ENCODE measurements around the gene KBTBD4.

KBTBD4 gene

DNA sequence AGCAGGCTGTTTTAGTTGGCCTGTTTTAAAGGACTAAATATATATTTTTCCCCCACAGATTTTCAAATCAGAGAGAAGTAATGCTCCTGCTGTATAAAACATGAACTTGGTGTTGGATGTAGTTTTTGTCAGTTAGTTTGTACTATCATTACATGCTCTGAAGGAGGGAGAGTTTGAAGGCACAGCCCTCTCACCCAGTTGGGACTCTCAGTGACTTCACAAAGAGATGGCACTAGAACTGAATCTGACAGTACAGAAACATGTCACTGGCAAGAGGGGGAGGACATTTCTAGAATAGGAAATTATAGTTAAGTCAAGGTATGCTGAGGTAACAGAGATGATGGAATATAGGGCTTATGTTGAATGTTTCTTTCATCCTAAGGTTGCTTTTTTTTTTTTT lies 36.5 kb upstream of the KBTBD4 start:
- H3K4me3 ChIP-seq (ENCODE audit: low read length) = no peak overlapping the region
- TF ChIP-seq, protein P1, sequence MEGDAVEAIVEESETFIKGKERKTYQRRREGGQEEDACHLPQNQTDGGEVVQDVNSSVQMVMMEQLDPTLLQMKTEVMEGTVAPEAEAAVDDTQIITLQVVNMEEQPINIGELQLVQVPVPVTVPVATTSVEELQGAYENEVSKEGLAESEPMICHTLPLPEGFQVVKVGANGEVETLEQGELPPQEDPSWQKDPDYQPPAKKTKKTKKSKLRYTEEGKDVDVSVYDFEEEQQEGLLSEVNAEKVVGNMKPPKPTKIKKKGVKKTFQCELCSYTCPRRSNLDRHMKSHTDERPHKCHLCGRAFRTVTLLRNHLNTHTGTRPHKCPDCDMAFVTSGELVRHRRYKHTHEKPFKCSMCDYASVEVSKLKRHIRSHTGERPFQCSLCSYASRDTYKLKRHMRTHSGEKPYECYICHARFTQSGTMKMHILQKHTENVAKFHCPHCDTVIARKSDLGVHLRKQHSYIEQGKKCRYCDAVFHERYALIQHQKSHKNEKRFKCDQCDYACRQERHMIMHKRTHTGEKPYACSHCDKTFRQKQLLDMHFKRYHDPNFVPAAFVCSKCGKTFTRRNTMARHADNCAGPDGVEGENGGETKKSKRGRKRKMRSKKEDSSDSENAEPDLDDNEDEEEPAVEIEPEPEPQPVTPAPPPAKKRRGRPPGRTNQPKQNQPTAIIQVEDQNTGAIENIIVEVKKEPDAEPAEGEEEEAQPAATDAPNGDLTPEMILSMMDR (conservative IDR thresholded peaks at IDR 0.05; ENCODE audit: low read depth, low read length) = no peak
- DNase-seq (ENCODE audit: low read depth) = no peak

DNA sequence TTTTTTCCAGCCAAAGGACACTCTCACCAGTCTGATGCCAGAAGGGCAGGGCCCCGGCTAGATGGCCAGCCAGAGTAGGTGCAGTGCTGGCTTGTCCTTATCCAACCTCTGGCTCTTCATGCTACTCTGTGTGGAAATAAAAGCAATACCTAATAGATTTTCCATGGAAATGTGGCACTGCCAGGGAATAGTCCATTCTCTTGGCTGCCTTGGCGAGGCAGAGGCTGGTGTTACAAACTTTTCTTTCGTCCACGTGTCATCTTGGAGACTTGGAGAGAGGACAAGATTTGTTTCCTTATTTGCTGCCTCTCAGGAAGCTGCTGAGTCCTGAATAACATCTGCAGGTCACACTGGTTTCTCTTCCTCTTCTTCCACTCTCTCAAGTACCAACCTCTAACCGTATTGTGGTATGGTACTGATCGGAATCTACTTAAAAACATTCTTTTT lies 32.6 kb upstream of the KBTBD4 start:
- H3K4me3 ChIP-seq (ENCODE audit: low read length) = no peak overlapping the region
- DNase-seq (ENCODE audit: low read depth) = no peak
- TF ChIP-seq, protein P1 (conservative IDR thresholded peaks at IDR 0.05; ENCODE audit: low read depth, low read length) = no peak

DNA sequence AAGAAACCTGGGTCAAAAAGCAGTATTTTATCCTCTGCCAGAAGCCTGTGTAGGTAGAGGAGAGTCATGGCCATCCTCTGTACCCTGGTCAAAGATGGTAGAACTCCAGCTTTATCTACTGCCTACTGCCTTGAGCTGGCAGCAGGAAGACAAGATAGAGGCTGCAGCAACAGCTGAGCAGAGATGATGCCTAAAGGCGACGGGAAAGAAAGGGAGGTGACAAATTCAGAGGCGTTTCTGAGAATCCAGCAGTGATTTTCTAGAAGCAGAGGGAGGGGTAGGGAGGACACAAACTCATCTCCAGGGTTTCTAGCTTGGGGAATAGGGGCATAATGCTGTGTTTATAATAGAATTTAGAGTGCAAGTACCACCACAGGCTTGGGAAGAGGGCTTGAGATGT lies 30.9 kb upstream of the KBTBD4 start:
- no peak overlapping the region for H3K4me3 ChIP-seq (ENCODE audit: low read length)
- TF ChIP-seq, protein P1 (conservative IDR thresholded peaks at IDR 0.05; ENCODE audit: low read depth, low read length) = no peak
- DNase-seq (ENCODE audit: low read depth) = no peak

DNA sequence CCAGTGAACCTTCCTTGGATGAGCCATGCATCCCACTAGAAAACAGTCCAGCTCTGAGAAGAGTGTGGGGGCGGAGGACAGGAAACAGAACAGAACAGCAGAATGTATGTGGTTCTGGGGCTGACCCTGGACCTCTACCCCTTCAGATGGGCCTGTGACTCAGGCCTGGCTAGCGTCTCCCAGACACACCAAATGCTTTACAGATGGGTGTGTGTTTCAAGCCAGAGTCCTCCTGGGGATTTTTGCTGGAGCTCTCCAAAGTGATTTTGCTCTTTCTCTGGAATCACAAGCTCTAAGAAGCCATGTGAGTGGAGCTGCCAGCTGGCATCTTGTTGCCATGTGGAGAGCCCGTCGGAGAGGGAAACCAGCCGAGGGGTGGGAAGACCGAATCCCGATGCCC lies 28.6 kb upstream of the KBTBD4 start:
- no peak for DNase-seq (ENCODE audit: low read depth)
- H3K4me3 ChIP-seq (ENCODE audit: low read length) = no peak overlapping the region
- TF ChIP-seq, protein P1 (conservative IDR thresholded peaks at IDR 0.05; ENCODE audit: low read depth, low read length) = no peak

DNA sequence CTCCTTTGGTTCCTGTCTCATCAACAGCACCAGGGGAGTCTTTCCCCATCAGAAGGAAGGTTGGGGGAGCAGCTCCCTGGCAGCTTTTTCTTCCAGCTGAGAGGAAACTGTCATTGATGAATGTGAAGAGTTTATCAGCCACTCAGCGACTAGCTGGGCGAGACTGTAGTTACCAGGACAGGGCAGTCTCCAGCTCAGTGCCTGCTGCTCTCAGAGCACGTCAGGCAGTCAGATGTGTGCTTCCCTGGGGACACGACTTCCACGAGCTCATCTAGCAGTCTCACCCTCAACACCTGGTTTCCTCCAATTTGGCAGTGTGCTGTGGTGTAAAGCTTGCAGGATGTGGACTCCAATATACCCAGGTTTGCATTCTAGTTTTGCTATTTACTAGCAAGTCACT lies 28.0 kb upstream of the KBTBD4 start:
- H3K4me3 ChIP-seq (ENCODE audit: low read length) = no peak overlapping the region
- DNase-seq (ENCODE audit: low read depth) = no peak
- TF ChIP-seq, protein P1 (conservative IDR thresholded peaks at IDR 0.05; ENCODE audit: low read depth, low read length) = no peak

DNA sequence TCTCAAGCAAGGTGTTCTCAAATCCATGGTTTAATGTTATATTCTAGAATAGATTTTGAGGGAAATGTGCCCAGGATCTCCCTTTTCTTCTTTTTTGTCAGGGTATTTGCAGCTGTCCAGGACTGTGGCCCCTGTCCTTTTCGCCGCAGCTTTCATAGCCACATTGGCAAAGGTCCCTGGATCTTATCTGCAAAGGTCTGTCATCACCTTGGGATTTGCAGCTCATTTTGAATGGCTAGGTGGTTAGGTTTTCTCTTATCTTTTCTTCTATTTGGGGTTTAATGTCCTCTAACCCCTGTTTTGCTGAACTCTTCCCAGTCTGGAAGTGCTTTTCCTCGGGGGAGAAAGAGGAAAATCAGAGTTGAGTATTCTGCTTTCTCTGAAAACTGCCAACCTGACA lies 27.2 kb upstream of the KBTBD4 start:
- DNase-seq (ENCODE audit: low read depth) = no peak
- TF ChIP-seq, protein P1 (conservative IDR thresholded peaks at IDR 0.05; ENCODE audit: low read depth, low read length) = no peak
- H3K4me3 ChIP-seq (ENCODE audit: low read length) = no peak overlapping the region

DNA sequence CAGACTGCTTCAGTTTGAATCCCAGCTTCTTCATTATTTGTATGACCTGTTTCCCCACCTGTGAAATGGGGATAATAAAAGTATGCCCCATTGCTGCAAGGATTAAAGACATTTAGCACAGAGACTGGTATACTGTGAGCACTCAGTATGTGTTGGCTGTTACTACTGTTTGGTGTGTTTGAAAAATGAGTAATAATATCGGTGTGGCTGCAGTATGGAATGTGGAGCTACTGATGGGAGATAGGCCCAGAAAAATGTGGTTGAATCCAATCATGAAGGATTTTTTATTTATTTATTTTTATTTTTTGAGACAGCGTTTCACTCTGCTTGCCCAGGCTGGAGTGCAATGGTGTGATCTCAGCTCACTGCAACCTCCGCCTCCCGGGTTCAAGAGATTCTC lies 24.5 kb upstream of the KBTBD4 start:
- no peak overlapping the region for H3K4me3 ChIP-seq (ENCODE audit: low read length)
- no peak for DNase-seq (ENCODE audit: low read depth)
- TF ChIP-seq, protein P1 (conservative IDR thresholded peaks at IDR 0.05; ENCODE audit: low read depth, low read length) = no peak
